HG03045 (cell line): ENCODE results near the gene ZNF333.

ENCODE experiments used
- ATAC-seq: cut with Tn5 transposase; IDR thresholded peaks from one replicate; pipeline ENCODE4 v1.9.1; 2021; ENCODE audit warnings: mild to moderate bottlenecking, moderate library complexity; ENCODE audit not compliant: unreplicated experiment

ZNF333 gene

GRCh38 chr19:14689598-14690503 is at the start of gene ZNF333:
Gene ZNF333 (plus strand): TSS chr19:14690048. CDS start chr19:14693492, 3,444 bp downstream.
- peak; percentile 88 for ATAC-seq

GRCh38 chr19:14648506-14648905 is 41.3 kb upstream of the ZNF333 start:
- no peak for ATAC-seq

GRCh38 chr19:14649020-14649419 is 40.8 kb upstream of the ZNF333 start:
- ATAC-seq = no peak

- ATAC-seq = no peak
Observed at GRCh38 chr19:14650161-14650560, 39.7 kb upstream of the ZNF333 start.

- ATAC-seq = no peak
Observed at GRCh38 chr19:14654786-14655560, 34.9 kb upstream of the ZNF333 start.

- ATAC-seq = no peak
Observed at GRCh38 chr19:14655726-14656125, 34.1 kb upstream of the ZNF333 start.

GRCh38 chr19:14659874-14660489 is 29.9 kb upstream of the ZNF333 start:
- no peak for ATAC-seq

- no peak for ATAC-seq
Observed at GRCh38 chr19:14661372-14661924, 28.4 kb upstream of the ZNF333 start.

GRCh38 chr19:14669940-14670339 is 19.9 kb upstream of the ZNF333 start:
- no peak for ATAC-seq

- no peak for ATAC-seq
Observed at GRCh38 chr19:14670408-14670807, 19.4 kb upstream of the ZNF333 start.

GRCh38 chr19:14672188-14672872 is 17.5 kb upstream of the ZNF333 start:
- no peak for ATAC-seq

GRCh38 chr19:14673088-14673487 is 16.8 kb upstream of the ZNF333 start:
- ATAC-seq = no peak

- ATAC-seq = no peak
Observed at GRCh38 chr19:14674764-14675163, 15.1 kb upstream of the ZNF333 start, which contains the start of gene ADGRE3. Gene ADGRE3 (minus strand): TSS chr19:14674844. CDS start chr19:14674770, 74 bp downstream.

- ATAC-seq = no peak
Observed at GRCh38 chr19:14676762-14677161, 13.1 kb upstream of the ZNF333 start.

GRCh38 chr19:14677464-14677863 is 12.4 kb upstream of the ZNF333 start:
- no peak for ATAC-seq

- no peak for ATAC-seq
Observed at GRCh38 chr19:14678199-14678598, 11.6 kb upstream of the ZNF333 start.

GRCh38 chr19:14682084-14682483 is 7.8 kb upstream of the ZNF333 start:
- ATAC-seq = no peak

- no peak for ATAC-seq
Observed at GRCh38 chr19:14683439-14683838, 6.4 kb upstream of the ZNF333 start.

- ATAC-seq = no peak
Observed at GRCh38 chr19:14686411-14686810, 3.4 kb upstream of the ZNF333 start.

GRCh38 chr19:14694641-14695266 is 4.9 kb downstream of the ZNF333 start:
- ATAC-seq = no peak
